HL-60 (cell line): ENCODE measurements around the gene MYO10.

Experiments
- POLR2AphosphoS5 ChIP-seq: IDR thresholded peaks from 2 replicates; pipeline ENCODE4 v1.6.1; 2012; ENCODE audit warnings: low read depth
- SPI1 ChIP-seq: IDR thresholded peaks from 2 replicates; pipeline ENCODE4 v1.6.1; 2012; ENCODE audit warnings: low read depth, mild to moderate bottlenecking, borderline replicate concordance
- TF ChIP-seq, protein P1 (sequence below): IDR thresholded peaks from one replicate; pipeline ENCODE4 v1.5.1; 2011; ENCODE audit warnings: low read length, control low read depth, inconsistent platforms; ENCODE audit not compliant: insufficient read depth

DNA sequence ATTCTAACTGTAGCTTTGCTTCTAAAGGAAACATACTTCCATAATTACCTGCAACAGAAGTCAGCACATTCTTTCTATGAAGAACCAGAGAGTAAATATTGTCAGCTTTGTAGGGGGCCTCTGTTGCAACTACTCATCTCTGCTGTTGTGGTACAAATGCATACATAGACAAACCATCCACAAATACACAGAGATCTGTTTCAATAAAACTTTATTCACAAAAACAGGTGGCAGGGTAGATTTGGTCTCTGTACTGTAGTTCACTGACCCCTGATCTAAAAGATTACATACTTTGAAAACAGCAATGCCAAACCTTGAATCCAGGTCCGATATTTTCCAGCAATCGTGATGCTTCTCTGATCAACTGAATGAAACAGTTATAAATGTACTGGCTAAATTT lies 274.4 kb downstream of the MYO10 start:
- TF ChIP-seq, protein P1, sequence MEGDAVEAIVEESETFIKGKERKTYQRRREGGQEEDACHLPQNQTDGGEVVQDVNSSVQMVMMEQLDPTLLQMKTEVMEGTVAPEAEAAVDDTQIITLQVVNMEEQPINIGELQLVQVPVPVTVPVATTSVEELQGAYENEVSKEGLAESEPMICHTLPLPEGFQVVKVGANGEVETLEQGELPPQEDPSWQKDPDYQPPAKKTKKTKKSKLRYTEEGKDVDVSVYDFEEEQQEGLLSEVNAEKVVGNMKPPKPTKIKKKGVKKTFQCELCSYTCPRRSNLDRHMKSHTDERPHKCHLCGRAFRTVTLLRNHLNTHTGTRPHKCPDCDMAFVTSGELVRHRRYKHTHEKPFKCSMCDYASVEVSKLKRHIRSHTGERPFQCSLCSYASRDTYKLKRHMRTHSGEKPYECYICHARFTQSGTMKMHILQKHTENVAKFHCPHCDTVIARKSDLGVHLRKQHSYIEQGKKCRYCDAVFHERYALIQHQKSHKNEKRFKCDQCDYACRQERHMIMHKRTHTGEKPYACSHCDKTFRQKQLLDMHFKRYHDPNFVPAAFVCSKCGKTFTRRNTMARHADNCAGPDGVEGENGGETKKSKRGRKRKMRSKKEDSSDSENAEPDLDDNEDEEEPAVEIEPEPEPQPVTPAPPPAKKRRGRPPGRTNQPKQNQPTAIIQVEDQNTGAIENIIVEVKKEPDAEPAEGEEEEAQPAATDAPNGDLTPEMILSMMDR: no peak
- no peak for TF ChIP-seq POLR2AphosphoS5
- TF ChIP-seq SPI1: no peak
